ENCODE measurements around the gene SNCAIP. TPM values are rescaled to one million over a fixed set of nuclear protein-coding genes. Genes with fewer than 3 reads are reported as not detected.

Gene SNCAIP
- total RNA-seq, 5 donors from 2014 or later (not counting 1 experiment from before 2014, with no cell fraction given) = not detected

DNA sequence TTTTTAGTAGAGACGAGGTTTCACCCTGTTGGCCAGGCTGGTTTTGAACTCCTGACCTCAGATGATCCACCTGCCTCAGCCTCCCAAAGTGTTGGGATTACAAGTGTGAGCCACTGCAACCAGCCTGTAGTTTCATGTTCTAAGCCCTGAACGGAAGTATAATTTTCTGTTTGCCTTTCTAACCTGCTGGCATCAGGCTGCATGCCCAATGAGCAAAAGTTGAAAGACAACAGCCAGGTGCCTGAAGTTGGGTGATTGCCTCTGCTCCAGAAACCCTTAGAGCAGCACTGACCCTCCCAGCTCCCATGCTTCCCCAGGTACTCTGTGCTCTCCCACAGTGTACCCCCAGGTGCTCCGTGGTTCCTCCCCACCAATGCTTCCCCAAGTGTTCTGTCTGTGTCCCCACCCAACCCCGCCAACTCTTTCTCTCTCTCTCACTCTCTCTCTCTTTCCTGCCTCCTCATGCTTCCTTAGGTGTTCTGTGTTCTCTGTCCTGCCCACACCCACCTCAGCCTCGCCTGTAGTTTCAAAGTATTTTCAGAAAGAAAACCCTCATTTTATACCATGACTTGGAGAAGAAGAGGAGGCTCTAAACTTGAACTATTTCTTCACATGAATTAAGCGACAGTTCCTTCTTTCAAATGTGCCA is 145.3 kb downstream of the SNCAIP start:
- H3K36me3 ChIP-seq (ENCODE audit: control insufficient read depth in 2 of 2, extremely low read depth in 1 of 2, insufficient read depth in 1 of 2, low read length in 1 of 2) = no peaks in the 10 kb centered on the region
- H3K9me3 ChIP-seq = no peaks in the 10 kb centered on the region
- 79% methylated on average over 4 of the region's 6 CpGs for WGBS (ENCODE audit: insufficient coverage)
- no peaks in the 10 kb centered on the region for H3K9me3 Mint-ChIP-seq
- H3K27ac Mint-ChIP-seq = no peak overlapping the region
- ChIA-PET CTCF (no interaction called here), POLR2A (no interaction called here)
- H3K4me3 Mint-ChIP-seq = no peak overlapping the region
- DNase-seq (no peak), ATAC-seq (replicated peaks in 1 of 4) (no peak)
- H3K27ac ChIP-seq (ENCODE audit: low read length) = no peak overlapping the region
- no peaks in the 10 kb centered on the region for H3K4me1 ChIP-seq (ENCODE audit: control insufficient read depth in 1 of 2, extremely low read depth in 1 of 2, insufficient read depth in 2 of 2, low read length in 2 of 2)
- peaks cover 1 to 4% of the 10 kb centered on the region in 2 donors for H3K27me3 Mint-ChIP-seq
- no peaks in the 10 kb centered on the region for H3K27me3 ChIP-seq (replicated peaks in 1 of 2; ENCODE audit: control insufficient read depth in 2 of 2, extremely low read depth in 1 of 2, insufficient read depth in 2 of 2, low read length in 1 of 2)
- H3K36me3 Mint-ChIP-seq = no peaks in the 10 kb centered on the region
- no peak overlapping the region for H3K4me3 ChIP-seq (ENCODE audit: control insufficient read depth in 1 of 2, extremely low read depth in 1 of 2, low read length in 1 of 2)
- H3K4me1 Mint-ChIP-seq = no peaks in the 10 kb centered on the region

DNA sequence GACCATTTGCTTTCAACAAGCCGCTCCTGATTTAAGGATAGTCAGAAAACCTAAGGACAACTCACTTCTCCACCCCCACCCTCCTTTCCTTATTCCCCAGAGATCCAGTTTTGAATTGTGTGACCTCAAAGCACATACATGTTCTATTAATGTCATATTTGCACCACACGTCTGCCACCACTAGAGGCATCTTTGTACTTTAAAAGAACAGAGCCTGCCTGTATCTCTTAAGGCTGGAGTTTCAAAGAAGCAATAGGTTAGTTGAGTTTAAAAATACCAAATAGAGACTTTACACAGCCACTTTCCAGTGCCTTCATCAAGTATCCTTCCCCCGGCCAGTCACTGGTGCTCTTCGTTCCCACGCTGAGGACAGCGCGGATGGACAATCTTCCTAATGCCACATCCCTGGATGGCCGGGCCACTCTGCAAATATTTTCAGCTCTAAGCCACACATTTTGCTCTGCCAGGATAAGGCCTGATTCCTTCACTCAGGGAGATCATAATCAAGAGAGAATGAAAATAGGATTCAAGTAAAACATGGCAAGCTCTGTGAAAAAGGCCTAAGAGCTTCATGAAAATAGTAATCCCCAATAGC is 146.3 kb downstream of the SNCAIP start:
- ChIA-PET POLR2A (no interaction called here), CTCF (no interaction called here)
- no peak for ATAC-seq (replicated peaks in 1 of 4)
- Histone ChIP-seq H3K4me1 (ENCODE audit: control insufficient read depth in 1 of 2, extremely low read depth in 1 of 2, insufficient read depth in 2 of 2, low read length in 2 of 2) (no peaks in the 10 kb centered on the region), H3K9me3 (no peaks in the 10 kb centered on the region), H3K27ac (ENCODE audit: low read length) (no peak overlapping the region), H3K4me3 (ENCODE audit: control insufficient read depth in 1 of 2, extremely low read depth in 1 of 2, low read length in 1 of 2) (no peak overlapping the region), H3K36me3 (ENCODE audit: control insufficient read depth in 2 of 2, extremely low read depth in 1 of 2, insufficient read depth in 1 of 2, low read length in 1 of 2) (no peaks in the 10 kb centered on the region), H3K27me3 (replicated peaks in 1 of 2; ENCODE audit: control insufficient read depth in 2 of 2, extremely low read depth in 1 of 2, insufficient read depth in 2 of 2, low read length in 1 of 2) (no peaks in the 10 kb centered on the region)
- WGBS (ENCODE audit: insufficient coverage) = 93% methylated on average over 5 of the region's 8 CpGs
- H3K27ac Mint-ChIP-seq = no peak overlapping the region
- DNase-seq = no peak
- H3K9me3 Mint-ChIP-seq = no peaks in the 10 kb centered on the region
- H3K36me3 Mint-ChIP-seq = no peaks in the 10 kb centered on the region
- H3K4me3 Mint-ChIP-seq = no peak overlapping the region
- H3K4me1 Mint-ChIP-seq = no peaks in the 10 kb centered on the region
- peaks cover 1 to 4% of the 10 kb centered on the region in 2 donors for H3K27me3 Mint-ChIP-seq

DNA sequence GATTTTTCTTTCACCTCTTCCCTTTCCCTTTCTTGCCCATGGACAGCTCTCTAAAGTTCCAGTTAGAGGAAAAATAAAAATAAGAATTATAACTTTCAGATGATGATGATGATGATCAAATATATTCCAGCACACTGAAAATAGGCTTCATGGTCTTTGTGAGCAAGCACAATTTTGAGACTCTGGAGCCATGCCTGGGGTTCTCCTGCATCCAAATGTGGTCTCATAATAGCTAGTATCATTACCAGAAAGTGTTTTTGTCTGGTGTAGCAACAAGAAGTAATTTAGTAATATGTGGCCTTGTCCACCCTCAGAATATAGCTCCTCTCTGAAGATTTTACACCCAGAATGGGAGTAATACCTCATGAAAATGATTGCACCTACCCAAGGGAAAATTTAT is 150.4 kb downstream of the SNCAIP start:
- no peaks in the 10 kb centered on the region for H3K36me3 Mint-ChIP-seq

DNA sequence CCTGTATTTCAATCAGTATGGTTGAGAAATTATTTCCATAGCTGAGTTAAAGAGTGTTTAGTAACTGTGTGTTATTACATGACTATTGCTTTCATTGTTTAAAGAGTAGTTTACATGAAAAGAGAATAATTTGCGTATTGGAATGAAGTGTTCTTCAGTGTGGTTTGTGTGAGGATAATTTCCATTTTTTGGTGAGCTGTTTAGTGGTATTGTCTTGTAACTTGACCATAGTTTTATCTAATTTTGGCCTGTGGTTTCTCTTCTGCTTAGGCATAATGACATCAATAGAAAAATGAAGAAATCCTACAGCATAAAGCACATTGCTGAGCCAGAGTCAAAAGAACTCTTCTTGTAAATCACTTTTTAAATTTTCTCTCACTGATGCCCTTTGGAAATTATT is 151.2 kb downstream of the SNCAIP start:
- Mint-ChIP-seq H3K9me3 (no peaks in the 10 kb centered on the region), H3K4me3 (no peak overlapping the region), H3K4me1 (no peaks in the 10 kb centered on the region), H3K27me3 (peaks cover 1 to 4% of the 10 kb centered on the region in 2 donors), H3K27ac (no peak overlapping the region), H3K36me3 (no peaks in the 10 kb centered on the region)
- Histone ChIP-seq H3K4me3 (ENCODE audit: control insufficient read depth in 1 of 2, extremely low read depth in 1 of 2, low read length in 1 of 2) (no peak overlapping the region), H3K9me3 (no peaks in the 10 kb centered on the region), H3K36me3 (ENCODE audit: control insufficient read depth in 2 of 2, extremely low read depth in 1 of 2, insufficient read depth in 1 of 2, low read length in 1 of 2) (no peaks in the 10 kb centered on the region), H3K4me1 (ENCODE audit: control insufficient read depth in 1 of 2, extremely low read depth in 1 of 2, insufficient read depth in 2 of 2, low read length in 2 of 2) (no peaks in the 10 kb centered on the region), H3K27me3 (replicated peaks in 1 of 2; ENCODE audit: control insufficient read depth in 2 of 2, extremely low read depth in 1 of 2, insufficient read depth in 2 of 2, low read length in 1 of 2) (no peaks in the 10 kb centered on the region), H3K27ac (ENCODE audit: low read length) (no peak overlapping the region)
- ChIA-PET POLR2A (no interaction called here), CTCF (no interaction called here)
- no peak for DNase-seq
- 88% methylated on average over 1 of the region's 1 CpG for WGBS (ENCODE audit: insufficient coverage)
- ATAC-seq (replicated peaks in 1 of 4) = no peak

More for the DNA sequence above, 150.4 kb downstream of the SNCAIP start:
- Histone ChIP-seq H3K27me3 (replicated peaks in 1 of 2; ENCODE audit: control insufficient read depth in 2 of 2, extremely low read depth in 1 of 2, insufficient read depth in 2 of 2, low read length in 1 of 2) (no peaks in the 10 kb centered on the region), H3K9me3 (no peaks in the 10 kb centered on the region), H3K4me1 (ENCODE audit: control insufficient read depth in 1 of 2, extremely low read depth in 1 of 2, insufficient read depth in 2 of 2, low read length in 2 of 2) (no peaks in the 10 kb centered on the region), H3K4me3 (ENCODE audit: control insufficient read depth in 1 of 2, extremely low read depth in 1 of 2, low read length in 1 of 2) (no peak overlapping the region), H3K27ac (ENCODE audit: low read length) (no peak overlapping the region), H3K36me3 (ENCODE audit: control insufficient read depth in 2 of 2, extremely low read depth in 1 of 2, insufficient read depth in 1 of 2, low read length in 1 of 2) (no peaks in the 10 kb centered on the region)
- no peaks in the 10 kb centered on the region for H3K4me1 Mint-ChIP-seq
- no peak overlapping the region for H3K4me3 Mint-ChIP-seq
- ChIA-PET CTCF (no interaction called here), POLR2A (no interaction called here)
- no peak for DNase-seq
- peaks cover 1 to 4% of the 10 kb centered on the region in 2 donors for H3K27me3 Mint-ChIP-seq
- H3K9me3 Mint-ChIP-seq = no peaks in the 10 kb centered on the region
- ATAC-seq (replicated peaks in 1 of 4) = no peak
- H3K27ac Mint-ChIP-seq = no peak overlapping the region

DNA sequence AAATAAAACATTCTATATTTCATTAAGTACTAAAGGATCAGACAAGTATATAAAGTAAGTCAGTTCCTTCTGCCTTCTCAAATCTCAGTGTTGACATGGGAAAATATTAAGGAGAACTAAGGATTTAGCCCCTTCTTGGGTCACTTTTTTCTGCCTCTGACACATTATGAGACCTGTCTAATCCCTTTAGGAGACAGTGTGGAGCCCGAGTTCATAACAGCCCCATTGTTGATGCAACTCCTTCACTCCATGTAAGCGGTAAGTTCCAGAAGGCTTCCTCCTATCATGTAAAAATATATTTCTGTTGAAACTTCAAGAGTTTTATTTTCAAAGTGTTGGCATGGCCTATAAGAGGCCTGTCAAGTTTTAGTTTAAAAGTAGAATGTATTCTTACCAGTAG is 152.2 kb downstream of the SNCAIP start:
- no peak for ATAC-seq (replicated peaks in 1 of 4)
- Mint-ChIP-seq H3K9me3 (no peaks in the 10 kb centered on the region), H3K4me1 (no peaks in the 10 kb centered on the region), H3K4me3 (no peak overlapping the region), H3K27me3 (peaks cover 0 to 4% of the 10 kb centered on the region in 2 donors), H3K36me3 (no peaks in the 10 kb centered on the region), H3K27ac (no peak overlapping the region)
- no peak for DNase-seq
- H3K36me3 ChIP-seq (ENCODE audit: control insufficient read depth in 2 of 2, extremely low read depth in 1 of 2, insufficient read depth in 1 of 2, low read length in 1 of 2) = no peaks in the 10 kb centered on the region
- H3K9me3 ChIP-seq = no peaks in the 10 kb centered on the region
- POLR2A ChIA-PET = no interaction called here
- no CpG with 5 or more reads among the region's 2 CpGs for WGBS (ENCODE audit: insufficient coverage)
- H3K27ac ChIP-seq (ENCODE audit: low read length) = no peak overlapping the region
- H3K27me3 ChIP-seq (replicated peaks in 1 of 2; ENCODE audit: control insufficient read depth in 2 of 2, extremely low read depth in 1 of 2, insufficient read depth in 2 of 2, low read length in 1 of 2) = no peaks in the 10 kb centered on the region
- no peak overlapping the region for H3K4me3 ChIP-seq (ENCODE audit: control insufficient read depth in 1 of 2, extremely low read depth in 1 of 2, low read length in 1 of 2)
- H3K4me1 ChIP-seq (ENCODE audit: control insufficient read depth in 1 of 2, extremely low read depth in 1 of 2, insufficient read depth in 2 of 2, low read length in 2 of 2) = no peaks in the 10 kb centered on the region
- CTCF ChIA-PET = no interaction called here

DNA sequence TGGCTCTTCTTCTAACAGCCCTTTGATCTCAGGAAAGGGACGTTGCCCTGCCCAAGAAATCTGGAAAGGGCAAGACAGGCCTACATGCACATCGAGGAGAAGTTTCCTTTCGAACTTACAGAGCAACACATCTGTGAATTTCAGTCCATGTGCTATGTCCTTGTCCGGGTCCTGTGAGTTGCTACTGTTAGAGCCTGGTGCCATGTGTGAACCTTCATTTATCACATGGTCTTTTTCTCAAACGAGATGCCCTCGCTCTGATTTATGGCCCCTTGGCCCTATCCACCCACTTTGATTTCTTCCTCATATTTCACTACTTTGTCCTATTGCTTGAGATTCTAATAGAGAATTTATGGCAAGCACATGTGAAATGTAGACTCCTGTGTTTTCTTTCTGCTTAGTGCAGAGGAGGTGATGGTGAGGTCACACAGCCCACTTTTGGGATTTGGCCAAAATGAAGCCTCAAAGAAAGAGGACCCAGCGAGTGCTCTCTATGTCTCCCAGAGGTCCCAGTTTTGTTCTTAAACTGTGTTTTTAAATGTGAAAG is 153.1 kb downstream of the SNCAIP start:
- no peak overlapping the region for H3K27ac Mint-ChIP-seq
- no peak overlapping the region for H3K4me3 ChIP-seq (ENCODE audit: control insufficient read depth in 1 of 2, extremely low read depth in 1 of 2, low read length in 1 of 2)
- CTCF ChIA-PET = no interaction called here
- no peaks in the 10 kb centered on the region for H3K27me3 ChIP-seq (replicated peaks in 1 of 2; ENCODE audit: control insufficient read depth in 2 of 2, extremely low read depth in 1 of 2, insufficient read depth in 2 of 2, low read length in 1 of 2)
- H3K4me3 Mint-ChIP-seq = no peak overlapping the region
- DNase-seq = no peak
- H3K36me3 ChIP-seq (ENCODE audit: control insufficient read depth in 2 of 2, extremely low read depth in 1 of 2, insufficient read depth in 1 of 2, low read length in 1 of 2) = no peaks in the 10 kb centered on the region
- no peak overlapping the region for H3K27ac ChIP-seq (ENCODE audit: low read length)
- ATAC-seq (replicated peaks in 1 of 4) = no peak
- no peaks in the 10 kb centered on the region for H3K9me3 Mint-ChIP-seq
- H3K27me3 Mint-ChIP-seq = peaks cover 3 to 6% of the 10 kb centered on the region in 2 donors
- no peaks in the 10 kb centered on the region for H3K4me1 Mint-ChIP-seq
- 84% methylated on average over 3 of the region's 7 CpGs for WGBS (ENCODE audit: insufficient coverage)
- no peaks in the 10 kb centered on the region for H3K9me3 ChIP-seq
- H3K36me3 Mint-ChIP-seq = no peaks in the 10 kb centered on the region
- POLR2A ChIA-PET = no interaction called here
- H3K4me1 ChIP-seq (ENCODE audit: control insufficient read depth in 1 of 2, extremely low read depth in 1 of 2, insufficient read depth in 2 of 2, low read length in 2 of 2) = no peaks in the 10 kb centered on the region

All from T-cell (primary cell).